HG03439 (cell line): ENCODE measurements around the gene ARL5B.
"Not testable (repeated sequence)": the region's sequence is repeated elsewhere in the genome, so short reads cannot be mapped to it uniquely, and the experiment has no call there.

Source experiments
- ATAC-seq: cut with Tn5 transposase; IDR thresholded peaks from one replicate; pipeline ENCODE4 v1.9.1; 2021; ENCODE audit warnings: mild to moderate bottlenecking, moderate library complexity; ENCODE audit not compliant: unreplicated experiment

ARL5B gene

GRCh38 chr10:18659125-18659818 lies at the start of gene ARL5B:
Gene ARL5B (plus strand): TSS chr10:18659431. CDS start chr10:18659638, 207 bp downstream.
- ATAC-seq, result peak; percentile 89

- ATAC-seq, result no peak
Measured at GRCh38 chr10:18610517-18610916, 48.7 kb upstream of the ARL5B start.

- ATAC-seq, result no peak
Measured at GRCh38 chr10:18611168-18611567, 48.1 kb upstream of the ARL5B start.

GRCh38 chr10:18615618-18616017 lies 43.6 kb upstream of the ARL5B start:
- ATAC-seq, result no peak

GRCh38 chr10:18616337-18616736 lies 42.9 kb upstream of the ARL5B start:
- no peak for ATAC-seq

GRCh38 chr10:18619016-18619415 lies 40.2 kb upstream of the ARL5B start:
- no peak for ATAC-seq

GRCh38 chr10:18620856-18621255 lies 38.4 kb upstream of the ARL5B start:
- no peak for ATAC-seq

- not testable (repeated sequence) for ATAC-seq
Measured at GRCh38 chr10:18623671-18624070, 35.6 kb upstream of the ARL5B start.

- ATAC-seq, result no peak
Measured at GRCh38 chr10:18625886-18626285, 33.3 kb upstream of the ARL5B start.

- ATAC-seq, result not testable (repeated sequence)
Measured at GRCh38 chr10:18627452-18628018, 31.7 kb upstream of the ARL5B start.

- not testable (repeated sequence) for ATAC-seq
Measured at GRCh38 chr10:18632500-18632899, 26.7 kb upstream of the ARL5B start.

- ATAC-seq, result no peak
Measured at GRCh38 chr10:18635995-18636394, 23.2 kb upstream of the ARL5B start.

GRCh38 chr10:18637400-18637799 lies 21.8 kb upstream of the ARL5B start:
- not testable (repeated sequence) for ATAC-seq

- ATAC-seq, result not testable (repeated sequence)
Measured at GRCh38 chr10:18639719-18640118, 19.5 kb upstream of the ARL5B start.

GRCh38 chr10:18647151-18647550 lies 12.1 kb upstream of the ARL5B start:
- no peak for ATAC-seq

- no peak for ATAC-seq
Measured at GRCh38 chr10:18647945-18648344, 11.3 kb upstream of the ARL5B start.

GRCh38 chr10:18649364-18649959 lies 9.8 kb upstream of the ARL5B start:
- no peak for ATAC-seq

GRCh38 chr10:18650404-18650997 lies 8.7 kb upstream of the ARL5B start:
- ATAC-seq, result no peak

GRCh38 chr10:18651324-18652007 lies 7.8 kb upstream of the ARL5B start, which contains the start of gene NSUN6:
Gene NSUN6 (minus strand): TSS chr10:18651587. CDS start chr10:18651203, 384 bp downstream.
- ATAC-seq, result peak; percentile 95

GRCh38 chr10:18653112-18653511 lies 6.1 kb upstream of the ARL5B start:
- no peak for ATAC-seq

- ATAC-seq, result no peak
Measured at GRCh38 chr10:18656724-18657123, 2.5 kb upstream of the ARL5B start.
